8988T (cell line): Measurements from ENCODE around the gene MYBPH.
A peak's percentile ranks its signal among the peaks of the same experiment; 100 is the strongest.

ENCODE experiments used
- DNase-seq: peaks from one replicate; pipeline ENCODE4 v3.0.0; 2011

MYBPH gene

GRCh38 chr1:203165101-203165799 lies 10.4 kb downstream of the MYBPH start:
- no peak for DNase-seq

GRCh38 chr1:203163891-203164635 lies 11.6 kb downstream of the MYBPH start:
- no peak for DNase-seq

GRCh38 chr1:203162403-203162802 lies 13.2 kb downstream of the MYBPH start:
- no peak for DNase-seq

- DNase-seq = no peak
These were observed 13.9 kb downstream of the MYBPH start for GRCh38 chr1:203161703-203162102.

- no peak for DNase-seq
These were observed 14.5 kb downstream of the MYBPH start for GRCh38 chr1:203161175-203161574.

GRCh38 chr1:203159844-203160243 lies 15.8 kb downstream of the MYBPH start:
- DNase-seq = no peak

- no peak for DNase-seq
These were observed 16.5 kb downstream of the MYBPH start for GRCh38 chr1:203158960-203159665.

- DNase-seq = no peak
These were observed 17.2 kb downstream of the MYBPH start for GRCh38 chr1:203158423-203158822.

GRCh38 chr1:203156280-203156679 lies 19.3 kb downstream of the MYBPH start:
- no peak for DNase-seq

- DNase-seq = no peak
These were observed 21.4 kb downstream of the MYBPH start for GRCh38 chr1:203153989-203154821.

- DNase-seq = no peak
These were observed 22.3 kb downstream of the MYBPH start for GRCh38 chr1:203153051-203153988.

- DNase-seq = no peak
These were observed 23.2 kb downstream of the MYBPH start for GRCh38 chr1:203152158-203153034.

- DNase-seq = no peak
These were observed 24.1 kb downstream of the MYBPH start for GRCh38 chr1:203151362-203152157.

- DNase-seq = no peak
These were observed 24.9 kb downstream of the MYBPH start for GRCh38 chr1:203150511-203151297.

- DNase-seq = no peak
These were observed 26.3 kb downstream of the MYBPH start for GRCh38 chr1:203149188-203149840.

- DNase-seq = no peak
These were observed 27.0 kb downstream of the MYBPH start for GRCh38 chr1:203148579-203148978.

- DNase-seq = peak; percentile 39
These were observed 27.5 kb downstream of the MYBPH start for GRCh38 chr1:203148127-203148526.

- DNase-seq = no peak
These were observed 28.2 kb downstream of the MYBPH start for GRCh38 chr1:203147376-203147775.
